Peyer's patch (tissue), 4 donors: Measurements from ENCODE around the gene SKI. TPM values are rescaled to one million over a fixed set of nuclear protein-coding genes. Genes with fewer than 3 reads are reported as not detected.

ENCODE experiments used
- DNase-seq, 3 donors: peaks; one replicate each; pipeline ENCODE4 v3.0.0-alpha.2; 2017 to 2019
- H3K27ac ChIP-seq, 4 donors: fragments of 200-600 bp; sonication (generic); one replicate each; pipeline ENCODE4 v1.5.1; 2016 to 2019
- H3K27me3 ChIP-seq, 2 donors: fragments of 200-600 bp; sonication (generic); one replicate each; pipeline ENCODE4 v1.5.1; 2019
- H3K36me3 ChIP-seq, 3 donors: fragments of 200-600 bp; sonication (generic); one replicate each; pipeline ENCODE4 v1.5.1; 2016 to 2019
- H3K4me1 ChIP-seq, 4 donors: fragments of 200-600 bp; sonication (generic); one replicate each; pipeline ENCODE4 v1.5.1; 2016 to 2019
- H3K4me3 ChIP-seq, 4 donors: fragments of 200-600 bp; sonication (generic); 1 replicate in 3 of 4; 2 replicates in 1 of 4; pipeline ENCODE4 v1.5.1; 2016 to 2019; ENCODE audit warnings: mild to moderate bottlenecking in 1 of 4
- H3K9me3 ChIP-seq, 4 donors: fragments of 200-600 bp; sonication (generic); one replicate each; pipeline ENCODE4 v1.5.1; 2016 to 2019; ENCODE audit warnings: mild to moderate bottlenecking in 1 of 4
- POLR2A ChIP-seq, 2 donors: fragments of 450-650 bp; IDR thresholded peaks; one replicate each; pipeline ENCODE4 v1.5.1; 2017; ENCODE audit warnings: antibody characterized with exemption in 2 of 2, mild to moderate bottlenecking in 2 of 2, moderate library complexity in 2 of 2
- total RNA-seq, 4 donors: library from RNA; depleted of rRNA; stranded (reverse); fragments of >200 nt; gene quantifications; one replicate each; pipeline ENCODE4 v1.1.0, GENCODE V29; 2016
- TF ChIP-seq, protein P1 (sequence below), 6 experiments: fragments of 450-650 bp in 4 of 6; fragments of 200-600 bp in 2 of 6; sonication (generic) in 1 of 6; IDR thresholded peaks; one replicate each; pipeline ENCODE4 v1.5.1; 2017 to 2019; ENCODE audit warnings: antibody characterized with exemption in 6 of 6, mild to moderate bottlenecking in 3 of 6, moderate library complexity in 1 of 6

Gene SKI
- total RNA-seq, 4 donors from 2014 or later: 20.1 to 41.5 (median 37.1) TPM

- no peaks in the 10 kb centered on the region for H3K36me3 ChIP-seq
- TF ChIP-seq POLR2A (IDR thresholded peaks at IDR 0.05): no peak
- TF ChIP-seq, protein P1, sequence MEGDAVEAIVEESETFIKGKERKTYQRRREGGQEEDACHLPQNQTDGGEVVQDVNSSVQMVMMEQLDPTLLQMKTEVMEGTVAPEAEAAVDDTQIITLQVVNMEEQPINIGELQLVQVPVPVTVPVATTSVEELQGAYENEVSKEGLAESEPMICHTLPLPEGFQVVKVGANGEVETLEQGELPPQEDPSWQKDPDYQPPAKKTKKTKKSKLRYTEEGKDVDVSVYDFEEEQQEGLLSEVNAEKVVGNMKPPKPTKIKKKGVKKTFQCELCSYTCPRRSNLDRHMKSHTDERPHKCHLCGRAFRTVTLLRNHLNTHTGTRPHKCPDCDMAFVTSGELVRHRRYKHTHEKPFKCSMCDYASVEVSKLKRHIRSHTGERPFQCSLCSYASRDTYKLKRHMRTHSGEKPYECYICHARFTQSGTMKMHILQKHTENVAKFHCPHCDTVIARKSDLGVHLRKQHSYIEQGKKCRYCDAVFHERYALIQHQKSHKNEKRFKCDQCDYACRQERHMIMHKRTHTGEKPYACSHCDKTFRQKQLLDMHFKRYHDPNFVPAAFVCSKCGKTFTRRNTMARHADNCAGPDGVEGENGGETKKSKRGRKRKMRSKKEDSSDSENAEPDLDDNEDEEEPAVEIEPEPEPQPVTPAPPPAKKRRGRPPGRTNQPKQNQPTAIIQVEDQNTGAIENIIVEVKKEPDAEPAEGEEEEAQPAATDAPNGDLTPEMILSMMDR (IDR thresholded peaks at IDR 0.05): no peak
- peaks cover 6 to 69% (median 11%) of the 10 kb centered on the region in 4 donors for H3K4me1 ChIP-seq
- H3K9me3 ChIP-seq: no peaks in the 10 kb centered on the region
- no peak for DNase-seq
- no peaks in the 10 kb centered on the region for H3K27me3 ChIP-seq
- H3K27ac ChIP-seq: peak overlapping the region in 2 of 4 donors; percentile 52 to 69
- no peak overlapping the region for H3K4me3 ChIP-seq
These were observed 49.8 kb downstream of the SKI start for GRCh38 chr1:2277741-2278488.

DNA sequence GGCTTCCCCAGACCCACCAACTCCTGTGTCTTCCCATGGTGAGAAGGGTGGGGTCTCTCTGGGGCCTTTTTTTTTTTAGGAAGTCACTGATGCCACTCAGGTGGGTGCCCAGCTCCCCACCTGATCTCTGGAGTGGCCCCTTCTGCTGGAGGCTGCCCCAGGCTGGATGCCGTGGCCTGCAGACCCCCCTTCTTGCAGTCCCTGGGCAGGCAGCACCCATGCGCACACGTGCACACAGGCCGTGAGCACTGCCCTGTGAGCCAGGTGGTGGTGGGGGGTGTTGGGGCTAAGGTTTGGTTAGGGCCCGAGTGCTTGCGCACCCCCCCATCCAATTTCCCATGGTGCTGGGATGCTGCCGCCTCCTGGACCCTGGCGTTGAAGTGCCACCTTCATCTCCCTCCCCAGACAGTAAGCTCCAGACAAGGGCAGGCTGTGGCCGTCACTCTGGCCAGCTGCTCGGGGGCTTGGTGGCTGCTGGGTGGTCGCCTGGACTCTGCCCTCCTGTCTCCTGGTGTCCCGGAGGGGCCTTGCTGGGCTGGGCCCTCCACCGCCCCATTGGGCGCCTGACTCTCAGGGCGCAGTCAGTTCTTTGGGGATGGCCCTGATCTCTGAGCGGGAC lies 50.6 kb downstream of the SKI start:
- Histone ChIP-seq H3K36me3 (no peaks in the 10 kb centered on the region), H3K4me3 (no peak overlapping the region), H3K9me3 (no peaks in the 10 kb centered on the region), H3K4me1 (peaks cover 2 to 69% (median 9%) of the 10 kb centered on the region in 4 donors), H3K27me3 (no peaks in the 10 kb centered on the region), H3K27ac (peak overlapping the region in 3 of 4 donors; percentile 57 to 69 (median 64))
- no peak for DNase-seq
- TF ChIP-seq POLR2A (IDR thresholded peaks at IDR 0.05): no peak
- TF ChIP-seq, protein P1 (IDR thresholded peaks at IDR 0.05): no peak

GRCh38 chr1:2279210-2279639 lies 51.1 kb downstream of the SKI start:
- H3K9me3 ChIP-seq: no peaks in the 10 kb centered on the region
- peak overlapping the region in 3 of 4 donors; percentile 57 to 69 (median 64) for H3K27ac ChIP-seq
- H3K36me3 ChIP-seq: no peaks in the 10 kb centered on the region
- no peaks in the 10 kb centered on the region for H3K27me3 ChIP-seq
- TF ChIP-seq, protein P1 (IDR thresholded peaks at IDR 0.05): no peak
- no peak for TF ChIP-seq POLR2A (IDR thresholded peaks at IDR 0.05)
- peaks cover 0 to 69% (median 9%) of the 10 kb centered on the region in 4 donors for H3K4me1 ChIP-seq
- DNase-seq: no peak
- no peak overlapping the region for H3K4me3 ChIP-seq

GRCh38 chr1:2279817-2280216 lies 51.7 kb downstream of the SKI start:
- Histone ChIP-seq H3K9me3 (no peaks in the 10 kb centered on the region), H3K4me3 (no peak overlapping the region), H3K27me3 (no peaks in the 10 kb centered on the region), H3K4me1 (peaks cover 0 to 68% (median 9%) of the 10 kb centered on the region in 4 donors), H3K36me3 (no peaks in the 10 kb centered on the region), H3K27ac (peak overlapping the region in 3 of 4 donors; percentile 57 to 69 (median 64))
- DNase-seq: no peak
- TF ChIP-seq POLR2A (IDR thresholded peaks at IDR 0.05): no peak
- TF ChIP-seq, protein P1 (IDR thresholded peaks at IDR 0.05): no peak

- TF ChIP-seq, protein P1 (IDR thresholded peaks at IDR 0.05): no peak
- no peak for TF ChIP-seq POLR2A (IDR thresholded peaks at IDR 0.05)
- H3K9me3 ChIP-seq: no peaks in the 10 kb centered on the region
- H3K4me1 ChIP-seq: peaks cover 0 to 48% (median 0%) of the 10 kb centered on the region in 4 donors
- no peaks in the 10 kb centered on the region for H3K36me3 ChIP-seq
- no peak for DNase-seq
- H3K27me3 ChIP-seq: no peaks in the 10 kb centered on the region
- no peak overlapping the region for H3K4me3 ChIP-seq
- no peak overlapping the region for H3K27ac ChIP-seq
These were observed 54.6 kb downstream of the SKI start for GRCh38 chr1:2282556-2283270.
